HL-60/S4 treated with retinoic acid at 250 ng/mL for 4 days and 3 days (cell line): Measurements from ENCODE around the gene SOAT2.

Experiments
- in situ Hi-C: fragments of 300-500 bp; cut with MboI; formaldehyde crosslinking; loops from 2 replicates; pipeline ENCODE4 v1.7.0; 2022; ENCODE audit warnings: low sequenced_read_pairs

Gene SOAT2

DNA sequence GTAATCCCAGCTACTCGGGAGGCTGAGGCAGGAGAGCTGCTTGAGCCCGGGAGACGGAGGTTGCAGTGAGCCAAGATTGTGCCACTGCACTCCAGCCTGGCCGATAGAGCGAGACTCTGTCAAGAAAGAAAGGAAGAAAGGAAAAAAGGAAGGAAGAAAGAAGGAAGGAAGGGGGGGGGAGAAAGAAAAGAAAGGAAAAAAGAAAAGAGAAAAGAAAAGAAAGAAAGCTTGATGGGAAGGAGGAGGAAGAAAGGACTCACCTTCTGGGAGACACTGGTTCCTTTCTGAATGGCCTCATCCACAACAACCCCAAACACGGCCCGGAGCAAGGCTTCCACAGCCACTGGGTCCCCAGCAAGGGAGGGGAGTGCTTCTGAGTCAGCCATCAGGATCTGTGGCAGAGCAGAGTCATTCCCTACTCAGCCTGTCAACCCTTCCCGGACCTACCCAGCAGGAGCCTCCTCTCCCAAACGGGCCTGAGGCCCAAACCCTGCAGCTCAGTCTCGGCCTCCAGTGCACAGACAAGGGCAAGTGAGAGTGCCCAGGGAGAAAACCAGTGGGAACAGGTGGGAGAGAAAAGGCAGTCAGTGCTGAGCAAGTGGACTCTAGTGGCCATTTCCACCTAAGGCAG lies 69.9 kb downstream of the SOAT2 start:
- in situ Hi-C loops, result no loop called here
